GM19395 (cell line): ENCODE results near the gene IDNK.

Source experiments
- ATAC-seq: cut with Tn5 transposase; IDR thresholded peaks from one replicate; pipeline ENCODE4 v1.9.1; 2021; ENCODE audit warnings: mild to moderate bottlenecking, moderate library complexity; ENCODE audit not compliant: unreplicated experiment

Gene IDNK

GRCh38 chr9:83633255-83633654, 10.3 kb downstream of the IDNK start:
- no peak for ATAC-seq

- ATAC-seq: no peak
Measured at GRCh38 chr9:83633676-83634075, 10.7 kb downstream of the IDNK start.

DNA sequence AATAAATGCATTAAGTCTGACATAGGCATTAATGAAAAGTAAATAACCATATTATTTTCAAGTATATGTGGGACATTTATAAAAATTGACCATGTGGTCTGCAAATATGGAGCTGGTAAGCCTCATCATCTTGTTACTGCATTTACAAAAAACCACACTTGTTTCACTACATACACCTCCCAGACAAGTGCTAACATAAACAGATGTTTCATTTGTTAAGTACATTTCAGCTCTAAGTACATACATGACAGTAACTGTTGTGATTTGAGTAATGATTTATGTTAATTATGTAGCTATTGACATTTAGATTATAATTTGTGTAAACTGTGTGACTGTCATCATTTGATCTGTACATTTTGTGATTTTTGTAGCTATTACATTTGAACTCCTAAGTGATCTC, 13.9 kb downstream of the IDNK start:
- ATAC-seq: no peak

DNA sequence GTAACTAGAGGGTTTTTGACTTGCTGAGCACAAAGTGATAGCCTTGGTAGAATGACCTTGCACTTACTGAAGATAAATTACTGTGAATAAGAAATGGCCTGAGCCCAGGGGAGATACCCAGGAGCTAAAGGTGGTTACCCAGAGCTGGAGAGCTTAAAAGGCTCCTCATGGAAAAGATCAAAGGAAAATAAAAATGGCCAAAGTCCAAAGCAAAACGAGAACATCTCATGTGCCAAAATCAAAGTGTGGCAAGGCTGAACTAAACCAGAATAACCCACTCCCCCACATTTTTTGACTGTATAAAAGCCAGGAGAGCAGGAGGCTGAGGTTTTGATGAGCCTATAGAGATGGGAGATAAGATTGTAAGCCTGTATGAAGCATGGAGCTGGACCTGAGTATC, 14.4 kb downstream of the IDNK start:
- ATAC-seq: no peak

GRCh38 chr9:83639266-83639665, 16.3 kb downstream of the IDNK start:
- no peak for ATAC-seq

DNA sequence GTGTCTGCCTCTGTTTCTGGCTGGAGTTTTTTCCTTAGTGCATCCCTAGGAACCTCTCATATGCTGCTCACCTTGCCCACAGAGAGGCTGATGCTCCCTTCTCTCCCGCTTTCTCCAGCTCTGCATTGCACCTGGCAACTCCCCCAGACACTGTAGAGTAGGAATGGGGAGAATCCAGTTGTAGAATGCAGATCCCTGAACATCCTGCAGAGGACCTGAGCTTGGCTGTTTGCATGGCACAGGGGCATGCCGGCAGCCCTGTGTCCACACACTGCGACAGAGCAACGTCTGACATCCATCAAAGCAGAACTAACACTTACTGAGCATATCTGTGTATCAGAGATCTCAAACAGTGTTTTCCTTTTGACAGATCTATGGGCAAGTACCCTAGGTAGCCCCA, 19.9 kb downstream of the IDNK start:
- no peak for ATAC-seq

- ATAC-seq: no peak
Measured at GRCh38 chr9:83646500-83647239, 23.7 kb downstream of the IDNK start.

DNA sequence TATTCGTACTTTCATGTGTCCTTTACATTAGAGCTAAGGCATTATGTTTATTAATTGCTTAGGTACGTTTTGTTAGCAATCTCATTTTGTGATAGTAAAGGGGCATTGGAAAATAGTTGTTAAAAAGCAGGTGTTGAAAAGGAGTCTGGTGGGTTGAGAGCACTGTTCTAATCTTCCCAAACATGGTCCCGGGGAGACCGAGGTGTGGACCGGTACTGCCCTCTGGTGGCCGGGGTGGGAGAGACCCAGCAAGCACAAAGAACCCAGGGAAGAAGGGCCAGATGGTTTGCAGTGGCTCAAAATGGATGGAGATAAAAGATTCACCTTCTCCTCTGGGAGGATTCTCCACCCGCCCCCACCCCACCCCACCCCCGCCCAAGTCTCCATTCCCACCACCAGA, 26.1 kb downstream of the IDNK start:
- ATAC-seq: no peak

- no peak for ATAC-seq
Measured at GRCh38 chr9:83649515-83649914, 26.6 kb downstream of the IDNK start.

- no peak for ATAC-seq
Measured at GRCh38 chr9:83651558-83651957, 28.6 kb downstream of the IDNK start.

GRCh38 chr9:83652433-83652832, 29.5 kb downstream of the IDNK start:
- no peak for ATAC-seq

- no peak for ATAC-seq
Measured at GRCh38 chr9:83655433-83655832, 32.5 kb downstream of the IDNK start.

- ATAC-seq: peak; percentile 48
Measured at GRCh38 chr9:83656032-83656680, 33.2 kb downstream of the IDNK start.

- ATAC-seq: no peak
Measured at GRCh38 chr9:83656952-83657351, 34.0 kb downstream of the IDNK start.

DNA sequence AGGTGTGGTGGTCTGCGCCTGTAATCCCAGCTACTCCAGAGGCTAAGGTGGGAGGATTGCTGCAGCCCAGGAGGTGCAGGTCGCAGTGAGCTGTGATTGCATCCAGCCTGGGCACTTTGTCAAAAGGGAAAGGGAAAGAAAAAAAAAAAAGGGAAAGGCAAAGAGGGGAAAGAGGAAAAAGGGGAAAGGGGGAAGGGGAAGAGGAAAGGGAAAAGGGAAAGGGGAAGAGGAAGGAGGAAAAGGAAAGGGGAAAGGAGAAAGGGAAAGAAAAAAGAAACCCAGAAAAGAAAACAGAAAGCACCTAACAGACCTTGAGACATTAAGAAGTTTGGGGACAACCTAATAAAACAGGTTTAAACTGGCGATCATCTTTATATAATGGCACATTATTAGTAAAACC, 40.0 kb downstream of the IDNK start:
- no peak for ATAC-seq

GRCh38 chr9:83665580-83666200, 42.7 kb downstream of the IDNK start:
- ATAC-seq: peak; percentile 95

DNA sequence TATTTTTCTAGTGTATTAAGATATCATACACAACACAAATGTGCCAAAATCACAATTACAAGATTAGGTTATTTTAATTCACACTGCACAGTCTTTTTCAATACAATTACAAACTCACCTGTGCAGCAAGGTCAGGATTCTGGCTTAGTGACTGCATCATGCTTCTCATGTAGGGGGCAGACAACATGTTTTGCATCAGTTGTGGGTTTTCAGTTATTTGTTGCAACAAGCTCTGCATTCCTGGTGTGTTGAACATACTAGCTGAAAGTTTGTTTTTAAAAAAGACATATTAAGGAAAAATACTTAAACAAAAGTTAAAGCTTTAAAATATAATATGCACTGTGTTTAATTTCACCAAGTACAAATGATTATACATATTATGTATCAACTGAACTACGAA, 46.1 kb downstream of the IDNK start:
- ATAC-seq: no peak

- ATAC-seq: no peak
Measured at GRCh38 chr9:83670381-83670780, 47.4 kb downstream of the IDNK start.

GRCh38 chr9:83671451-83671850, 48.5 kb downstream of the IDNK start:
- no peak for ATAC-seq

DNA sequence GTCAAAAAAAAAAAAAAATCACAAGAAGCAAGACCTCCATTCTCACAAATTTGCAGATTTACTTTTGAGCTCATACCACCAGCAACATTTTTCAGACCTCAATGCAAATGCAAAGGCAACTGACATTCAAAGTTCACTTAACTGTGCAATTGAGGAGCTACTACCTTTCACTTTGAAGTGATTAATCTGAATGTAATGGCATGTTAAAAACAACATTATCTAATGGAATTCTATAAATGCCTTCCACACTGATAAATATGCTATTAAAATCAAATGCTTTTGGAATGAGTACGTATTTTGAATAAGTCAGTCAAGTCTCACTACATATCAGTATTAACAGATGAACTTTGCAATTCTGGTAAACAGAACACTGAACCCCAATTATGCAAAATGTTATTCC, 52.5 kb downstream of the IDNK start:
- ATAC-seq: no peak

DNA sequence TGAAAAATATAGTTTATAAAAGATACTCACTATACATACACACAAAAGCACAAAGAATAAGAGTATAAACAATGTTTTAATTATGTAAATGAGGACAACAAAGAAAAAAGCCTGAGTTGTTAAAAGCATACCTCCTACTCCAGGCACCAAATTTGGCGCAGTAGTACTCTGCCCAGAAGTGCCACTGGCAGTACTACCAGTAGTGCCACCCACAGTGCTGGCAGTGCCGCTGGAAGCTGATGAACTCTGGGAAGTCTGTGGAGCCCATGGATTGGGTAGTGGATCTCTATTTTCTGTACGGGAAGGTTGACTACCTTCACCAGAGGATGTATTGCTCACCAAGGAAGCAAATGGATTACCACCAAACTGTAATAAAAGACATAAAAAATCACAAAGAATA, 54.7 kb downstream of the IDNK start:
- no peak for ATAC-seq

- ATAC-seq: no peak
Measured at GRCh38 chr9:83680233-83680632, 57.3 kb downstream of the IDNK start.
